ENCODE results near the gene ST6GALNAC2. TPM values are rescaled to one million over a fixed set of nuclear protein-coding genes. Genes with fewer than 3 reads are reported as not detected.

The ST6GALNAC2 gene
- total RNA-seq, 2 donors from 2014 or later, result 6.9 to 10.1 TPM

DNA sequence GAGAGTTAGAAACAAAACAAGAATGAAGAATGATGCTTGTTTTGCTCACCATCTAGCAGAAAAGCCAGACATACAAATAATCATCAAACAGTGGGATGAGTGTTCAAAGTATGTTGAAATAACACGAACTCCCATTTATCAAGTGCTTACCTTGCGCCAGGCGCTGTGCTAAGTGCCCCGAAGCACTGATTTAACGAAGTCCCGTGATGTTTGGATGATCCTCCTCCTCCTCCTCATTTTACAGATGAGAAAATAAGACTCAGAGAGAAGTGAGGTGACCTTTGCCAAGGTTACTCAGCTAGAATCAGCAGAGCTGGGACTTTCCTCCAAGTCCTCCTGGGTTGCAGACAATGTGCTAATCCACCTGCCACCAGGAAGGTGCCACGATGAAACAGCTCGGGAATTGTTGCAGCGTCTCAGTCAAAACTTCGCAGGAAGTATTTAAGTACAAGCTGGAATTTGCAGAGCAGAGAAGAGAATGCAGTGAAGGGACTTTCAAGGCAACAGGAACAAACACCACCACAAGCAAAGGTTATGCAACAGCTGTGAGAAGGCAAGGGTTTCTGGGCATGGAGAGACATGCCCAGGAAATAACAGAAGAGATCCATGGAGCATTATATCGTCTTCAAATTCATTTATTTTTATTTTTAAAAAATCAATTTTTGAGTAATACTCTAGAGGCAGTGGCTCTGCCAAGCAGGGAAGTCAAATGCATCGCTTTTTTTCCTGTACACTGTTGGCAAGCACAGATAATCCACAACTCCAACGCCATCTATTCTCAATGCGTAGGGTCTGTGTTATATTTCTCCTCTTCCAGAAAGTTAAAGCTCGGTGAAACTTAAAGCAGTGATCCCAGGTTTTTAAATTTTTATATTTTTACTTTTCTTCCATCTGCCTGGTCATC is 34.7 kb downstream of the ST6GALNAC2 start:
- Histone ChIP-seq H3K36me3 (replicated peaks in 1 of 2; ENCODE audit: insufficient read depth in 1 of 2, low read depth in 2 of 2) (no peaks in the 10 kb centered on the region), H3K27me3 (no peaks in the 10 kb centered on the region), H3K4me3 (no peak overlapping the region), H3K4me1 (peaks cover 56% of the 10 kb centered on the region), H3K27ac (peak overlapping the region in 3 of 4 donors; percentile 1 to 71 (median 67)), H3K9me3 (no peaks in the 10 kb centered on the region)
- DNase-seq (peak in 1 of 4 donors; percentile 38), ATAC-seq (peak; percentile 38)
- TF ChIP-seq CTCF (IDR thresholded peaks at IDR 0.05), result no peak
- peak in 1 of 3 donors; percentile 13 for TF ChIP-seq POLR2A (IDR thresholded peaks at IDR 0.05)
- intact Hi-C loops (cut with DNase I), result no loop called here
- 44 to 53% methylated on average over 15 of the region's 15 CpGs for WGBS, 2 donors

DNA sequence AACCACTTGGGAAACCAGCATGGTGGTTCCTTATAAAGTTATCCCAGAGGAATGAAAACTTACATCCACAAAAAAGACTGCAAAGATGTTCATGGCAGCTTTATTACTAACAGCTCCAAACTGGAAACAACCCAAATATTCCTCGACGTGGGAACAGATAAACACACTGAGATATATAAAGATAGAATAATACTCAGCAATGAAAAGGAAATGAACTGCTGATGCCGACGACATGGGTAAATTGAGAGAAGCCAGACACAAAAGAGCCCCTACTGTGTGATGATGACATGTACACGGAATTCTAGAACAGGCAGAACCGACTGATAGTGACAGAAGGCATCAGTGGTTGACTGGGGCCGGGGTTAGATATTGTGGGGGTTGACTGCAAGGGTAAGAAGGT is 36.1 kb downstream of the ST6GALNAC2 start:
- 66 to 68% methylated on average over 7 of the region's 7 CpGs for whole genome bisulfite sequencing, 2 donors
- peaks cover 68% of the 10 kb centered on the region for H3K4me1 ChIP-seq
- intact Hi-C loops (cut with DNase I), result no loop called here
- TF ChIP-seq CTCF (IDR thresholded peaks at IDR 0.05) (no peak), POLR2A (IDR thresholded peaks at IDR 0.05) (no peak)
- DNase-seq, result no peak
- no peak overlapping the region for H3K4me3 ChIP-seq
- no peaks in the 10 kb centered on the region for H3K27me3 ChIP-seq
- H3K27ac ChIP-seq, result peak overlapping the region in 2 of 4 donors; percentile 56 to 63
- no peaks in the 10 kb centered on the region for H3K9me3 ChIP-seq
- H3K36me3 ChIP-seq (replicated peaks in 1 of 2; ENCODE audit: insufficient read depth in 1 of 2, low read depth in 2 of 2), result no peaks in the 10 kb centered on the region
- ATAC-seq, result no peak

DNA sequence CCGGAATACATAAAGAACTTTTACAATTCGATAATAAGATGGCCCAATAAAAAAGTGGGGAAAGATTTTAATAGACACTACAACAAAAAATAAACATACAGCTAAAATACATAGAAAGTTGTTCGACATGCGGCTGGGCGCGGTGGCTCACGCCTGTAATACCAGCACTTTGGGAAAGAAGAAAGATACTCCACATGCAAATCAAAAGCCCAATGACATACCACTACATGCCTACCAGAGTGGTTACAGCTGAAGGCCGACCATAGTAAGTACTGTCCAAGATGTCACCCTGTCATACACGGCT is 36.5 kb downstream of the ST6GALNAC2 start:
- Histone ChIP-seq H3K36me3 (replicated peaks in 1 of 2; ENCODE audit: insufficient read depth in 1 of 2, low read depth in 2 of 2) (no peaks in the 10 kb centered on the region), H3K9me3 (no peaks in the 10 kb centered on the region), H3K27ac (peak overlapping the region in 2 of 4 donors; percentile 56 to 63), H3K27me3 (peaks cover 0 to under 1% of the 10 kb centered on the region in 2 donors), H3K4me3 (no peak overlapping the region), H3K4me1 (peaks cover 69% of the 10 kb centered on the region)
- WGBS, 2 donors, result 54 to 66% methylated on average over 9 of the region's 9 CpGs
- intact Hi-C loops (cut with DNase I), result no loop called here
- DNase-seq (no peak), ATAC-seq (no peak)
- TF ChIP-seq POLR2A (IDR thresholded peaks at IDR 0.05) (no peak), CTCF (IDR thresholded peaks at IDR 0.05) (no peak)

DNA sequence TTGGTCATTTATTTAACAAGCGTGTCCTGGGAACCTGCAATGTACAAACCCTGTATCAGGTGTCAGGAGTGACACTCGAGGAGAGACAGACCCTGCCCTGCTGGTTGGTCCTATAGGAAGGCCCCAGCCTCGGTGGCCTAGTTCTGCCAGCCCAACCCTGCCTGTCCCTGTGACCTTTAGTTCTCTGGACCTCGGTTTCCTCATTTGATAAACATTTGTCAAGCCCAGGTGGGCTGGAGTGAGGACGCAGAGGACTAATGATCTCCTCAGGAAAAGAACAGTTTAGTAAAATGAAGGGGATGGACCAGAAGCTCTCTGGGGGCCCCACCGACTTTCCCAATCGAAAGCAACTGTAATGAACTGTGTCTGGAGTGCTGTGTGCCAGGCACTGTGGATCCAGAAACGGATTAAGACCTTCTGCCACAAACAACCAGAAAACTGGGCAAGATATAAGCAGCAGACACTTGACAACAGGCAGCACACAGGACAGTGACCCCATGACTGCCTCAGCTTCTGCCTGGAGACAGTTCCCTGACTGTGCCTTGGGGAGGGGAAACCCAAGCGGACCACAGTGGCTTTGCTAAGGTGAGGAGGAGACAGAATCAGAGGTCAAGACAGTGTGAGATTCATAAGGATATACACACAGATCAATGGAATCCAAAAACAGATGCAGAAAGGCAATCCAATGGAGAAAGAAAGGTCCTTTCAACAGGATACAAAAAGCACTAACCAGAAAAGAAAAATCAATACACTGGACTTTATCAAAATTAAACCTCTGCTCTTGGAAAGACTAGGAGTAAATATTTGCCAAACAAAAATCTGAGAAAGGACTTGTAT is 37.1 kb downstream of the ST6GALNAC2 start:
- no peak for TF ChIP-seq POLR2A (IDR thresholded peaks at IDR 0.05)
- no peak for TF ChIP-seq CTCF (IDR thresholded peaks at IDR 0.05)
- H3K27me3 ChIP-seq, result peaks cover 0 to 5% of the 10 kb centered on the region in 2 donors
- ATAC-seq (no peak), DNase-seq (no peak)
- peak overlapping the region in 3 of 4 donors; percentile 44 to 63 (median 56) for H3K27ac ChIP-seq
- H3K4me3 ChIP-seq, result no peak overlapping the region
- peaks cover 70% of the 10 kb centered on the region for H3K4me1 ChIP-seq
- no peaks in the 10 kb centered on the region for H3K9me3 ChIP-seq
- H3K36me3 ChIP-seq (replicated peaks in 1 of 2; ENCODE audit: insufficient read depth in 1 of 2, low read depth in 2 of 2), result no peaks in the 10 kb centered on the region
- WGBS, 2 donors, result 43 to 46% methylated on average over 8 to 9 of the region's 9 CpGs
- intact Hi-C loops (cut with DNase I), result no loop called here
